Measurements from ENCODE around the gene CALHM4. TPM values are rescaled to one million over a fixed set of nuclear protein-coding genes. Genes with fewer than 3 reads are reported as not detected.

CALHM4 gene
- total and polyA plus RNA-seq, 2 experiments from 2014 or later, result not detected

GRCh38 chr6:116571683-116572000 is 18.1 kb downstream of the CALHM4 start:
- H3K4me2 ChIP-seq, result peak overlapping the region; percentile 95
- peaks cover 11% of the 10 kb centered on the region for H3F3A ChIP-seq (replicated peaks; ENCODE audit: low read depth)
- peaks cover 52% of the 10 kb centered on the region for H3K79me2 ChIP-seq (replicated peaks; ENCODE audit: insufficient read depth)
- peaks cover 4% of the 10 kb centered on the region for H3K27me3 Mint-ChIP-seq (ENCODE audit: insufficient read depth, low read depth, poor library complexity)
- H2AFZ ChIP-seq, result peak overlapping the region; percentile 96
- peak overlapping the region; percentile 95 for H3K4me3 ChIP-seq
- peaks cover 7% of the 10 kb centered on the region for H3K4me1 Mint-ChIP-seq
- H3K36me3 Mint-ChIP-seq (ENCODE audit: low read depth), result no peaks in the 10 kb centered on the region
- H3K9me3 Mint-ChIP-seq, result no peaks in the 10 kb centered on the region; the same call in 2 of the 3 replicates
- peak overlapping the region; percentile 88 for H3K27ac ChIP-seq (ENCODE audit: low read depth)
- no peaks in the 10 kb centered on the region for H4K20me1 ChIP-seq (replicated peaks; ENCODE audit: insufficient read depth)
- no peaks in the 10 kb centered on the region for H3K27me3 ChIP-seq (ENCODE audit: insufficient read depth)
- ATAC-seq (no peak), DNase-seq (ENCODE audit: low spot score) (no peak)
- H3K9me2 ChIP-seq (ENCODE audit: insufficient read depth), result no peaks in the 10 kb centered on the region
- peak overlapping the region; percentile 97 for H3K27ac Mint-ChIP-seq
- H3K4me1 ChIP-seq (ENCODE audit: insufficient read depth), result peaks cover 11% of the 10 kb centered on the region; the same call in 1 of the 2 replicates
- peak overlapping the region; percentile 100 for H3K4me3 Mint-ChIP-seq
- TF ChIP-seq ZNF331 (CRISPR knock-in tag; IDR thresholded peaks at IDR 0.05; ENCODE audit: low read depth), result no peak
- TF ChIP-seq, protein P1, sequence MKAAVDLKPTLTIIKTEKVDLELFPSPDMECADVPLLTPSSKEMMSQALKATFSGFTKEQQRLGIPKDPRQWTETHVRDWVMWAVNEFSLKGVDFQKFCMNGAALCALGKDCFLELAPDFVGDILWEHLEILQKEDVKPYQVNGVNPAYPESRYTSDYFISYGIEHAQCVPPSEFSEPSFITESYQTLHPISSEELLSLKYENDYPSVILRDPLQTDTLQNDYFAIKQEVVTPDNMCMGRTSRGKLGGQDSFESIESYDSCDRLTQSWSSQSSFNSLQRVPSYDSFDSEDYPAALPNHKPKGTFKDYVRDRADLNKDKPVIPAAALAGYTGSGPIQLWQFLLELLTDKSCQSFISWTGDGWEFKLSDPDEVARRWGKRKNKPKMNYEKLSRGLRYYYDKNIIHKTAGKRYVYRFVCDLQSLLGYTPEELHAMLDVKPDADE (IDR thresholded peaks at IDR 0.05), result no peak
- TF ChIP-seq JUNB (IDR thresholded peaks at IDR 0.05; ENCODE audit: unreplicated experiment), result no peak
- TF ChIP-seq CTCF (conservative IDR thresholded peaks at IDR 0.05; ENCODE audit: low read depth in 2 of 2), result no peak
- TF ChIP-seq REST (IDR thresholded peaks at IDR 0.05; ENCODE audit: unreplicated experiment), result no peak
- TF ChIP-seq EZH2 (IDR thresholded peaks at IDR 0.05; ENCODE audit: low read depth, unreplicated experiment), result no peak
- no peak for TF ChIP-seq CREB1 (CRISPR knock-in tag; IDR thresholded peaks at IDR 0.05; ENCODE audit: low read depth)
- no peak for TF ChIP-seq ZNF114 (CRISPR knock-in tag; IDR thresholded peaks at IDR 0.05)
- TF ChIP-seq EZH2phosphoT487 (IDR thresholded peaks at IDR 0.05; ENCODE audit: unreplicated experiment), result no peak
- TF ChIP-seq NANOG (IDR thresholded peaks at IDR 0.05; ENCODE audit: borderline replicate concordance), result no peak
- no peaks in the 10 kb centered on the region for H3K36me3 ChIP-seq (ENCODE audit: insufficient read depth)

All from GM23338 (cell line).